K562 (cell line): ENCODE measurements around the gene IL17F. TPM values are rescaled to one million over a fixed set of nuclear protein-coding genes. Genes with fewer than 3 reads are reported as not detected.

Experiments
- CHCHD3 ChIP-seq: fragments of 250-450 bp; sonication (Bioruptor Pico); IDR thresholded peaks from 2 replicates; pipeline ENCODE4 v2.1.2; 2022; ENCODE audit warnings: mild to moderate bottlenecking
- CREM ChIP-seq: IDR thresholded peaks from 2 replicates; pipeline ENCODE4 v1.6.1; 2014; ENCODE audit warnings: antibody characterized with exemption, low read depth
- PTTG1 ChIP-seq: fragments of 450-650 bp; IDR thresholded peaks from 2 replicates; pipeline ENCODE4 v1.6.1; 2016; ENCODE audit warnings: low read depth, mild to moderate bottlenecking, missing genetic modification characterization, missing compliant biosample characterization
- RBM17 ChIP-seq: fragments of 200-400 bp; formaldehyde crosslinking; IDR thresholded peaks from 2 replicates; pipeline ENCODE4 v1.6.1; 2017; ENCODE audit warnings: low read depth, mild to moderate bottlenecking, low read length, borderline replicate concordance
- SAP30 ChIP-seq: fragments of 200-600 bp; sonication (generic); IDR thresholded peaks from 2 replicates; pipeline ENCODE4 v1.6.1; 2012; ENCODE audit warnings: borderline replicate concordance, low read depth, mild to moderate bottlenecking, moderate library complexity, low read length, control low read depth, inconsistent platforms; ENCODE audit not compliant: insufficient read depth, poor library complexity, severe bottlenecking
- SREBF1 ChIP-seq: fragments of 150-350 bp; IDR thresholded peaks from 2 replicates; pipeline ENCODE4 v1.6.1; 2014; ENCODE audit warnings: antibody characterized with exemption, low read depth, low read length, borderline replicate concordance
- ZBTB11 ChIP-seq, 3 experiments: fragments of 200-800 bp in 1 of 3; fragments of 250-450 bp in 1 of 3; fragments of 450-650 bp in 1 of 3; sonication (Bioruptor Pico) in 1 of 3; sonication (Bioruptor generic) in 1 of 3; formaldehyde crosslinking in 1 of 3; IDR thresholded peaks; 2 replicates each; pipeline versions ENCODE4 v1.6.1 to v1.8.0; 2016 to 2022; ENCODE audit warnings: mild to moderate bottlenecking in 2 of 3, missing genetic modification characterization in 2 of 3, missing compliant biosample characterization in 1 of 3, moderate library complexity in 1 of 3
- ZMIZ1 ChIP-seq, 2 experiments: fragments of 150-350 bp in 1 of 2; IDR thresholded peaks; 2 replicates each; pipeline ENCODE4 v1.6.1; 2012 to 2016; ENCODE audit warnings: low read depth in 2 of 2, low read length in 2 of 2, mild to moderate bottlenecking in 1 of 2, moderate library complexity in 1 of 2
- ZNF518B ChIP-seq: fragments of 250-450 bp; sonication (Bioruptor Pico); IDR thresholded peaks from 2 replicates; pipeline ENCODE4 v1.5.0; 2021; ENCODE audit warnings: mild to moderate bottlenecking, moderate library complexity
- polyA plus RNA-seq, 8 experiments: library from polyadenylated mRNA; depleted of rRNA in 4 of 8; stranded (reverse) in 5 of 8; unstranded in 3 of 8; fragments of >200 nt; fragmentation: Nextera tagmentation in 2 of 8; fragmentation: Illumina TruSeq in 1 of 8; extraction: Ambion mirVana in 2 of 8; extraction: Trizol in 1 of 8; gene quantifications; 2 replicates each; pipeline versions ENCODE4 v1.2.1 to v1.2.3, GENCODE V29; 2011 to 2014; ENCODE audit warnings: inconsistent platforms in 1 of 8, missing spikeins in 1 of 8
- total RNA-seq, 7 experiments: library from RNA; depleted of rRNA in 6 of 7; stranded (reverse); fragments of >200 nt in 6 of 7; fragmentation: Illumina TruSeq in 2 of 7; extraction: Trizol in 2 of 7; gene quantifications; 2 replicates each; pipeline versions ENCODE4 v1.2.1 to v1.2.3, GENCODE V29; 2011 to 2021; ENCODE audit warnings: low replicate concordance in 1 of 7

IL17F gene
- total and polyA plus RNA-seq, 9 of the 15 experiments (the other 6 are each of a cell fraction or from before 2014, with no cell fraction given) = not detected

DNA sequence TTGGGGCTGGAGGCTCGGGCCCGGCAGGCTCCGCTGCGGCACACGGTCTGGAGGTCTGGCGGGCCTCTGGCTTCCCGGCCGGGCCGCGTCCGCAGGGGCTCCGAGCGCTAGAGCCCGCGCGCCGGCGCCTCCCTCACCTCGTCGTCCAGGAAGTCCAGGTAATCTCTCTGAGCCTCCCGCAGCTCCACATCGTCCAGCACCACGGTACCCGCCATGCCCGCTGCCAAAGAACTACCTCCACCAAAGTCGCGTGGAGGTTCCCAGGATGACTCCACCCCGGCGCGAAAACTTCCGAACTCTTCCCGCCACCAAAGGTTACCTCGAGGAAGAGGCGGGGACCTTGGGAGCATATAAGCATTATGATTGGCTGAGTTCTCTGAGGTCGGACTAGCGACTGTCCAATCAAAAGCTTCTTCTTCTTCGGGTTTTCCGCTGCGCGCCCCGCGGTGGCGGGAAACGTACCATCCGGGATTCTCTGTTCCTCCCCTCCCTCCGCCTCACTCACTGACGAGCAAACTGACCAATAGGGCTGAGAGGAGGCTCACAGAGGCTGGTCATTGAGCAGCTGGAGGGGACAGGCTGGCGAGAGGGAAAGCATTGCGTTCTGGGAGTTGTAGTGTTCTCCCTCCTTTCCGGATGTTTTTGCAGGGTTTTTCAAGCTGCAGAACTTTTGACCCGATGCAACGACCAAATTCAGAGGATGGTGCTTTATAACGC is 40.3 kb upstream of the IL17F start, which contains the start of gene MCM3 (continued):
- TF ChIP-seq ZMIZ1 (IDR thresholded peaks at IDR 0.05; ENCODE audit: low read depth in 2 of 2, low read length in 2 of 2) (peak in 1 of 2 experiments; percentile 5; a peak in 1 of 4 replicates), CHCHD3 (CRISPR knock-in tag) (no peak), CREM (peak; percentile 90), ZBTB11 (CRISPR knock-in tag; IDR thresholded peaks at IDR 0.05) (peak in 1 of 3 experiments; percentile 55; a peak in 1 of 6 replicates), SREBF1 (no peak), RBM17 (no peak), PTTG1 (tag) (no peak), SAP30 (peak; percentile 97), ZNF518B (no peak)
